GM18858 (cell line): ENCODE measurements around the gene RAD51B.
A peak's percentile ranks its signal among the peaks of the same experiment; 100 is the strongest.
"Not testable (repeated sequence)": the region's sequence is repeated elsewhere in the genome, so short reads cannot be mapped to it uniquely, and the experiment has no call there.

Experiments
- ATAC-seq: cut with Tn5 transposase; IDR thresholded peaks from one replicate; pipeline ENCODE4 v1.9.1; 2021; ENCODE audit not compliant: unreplicated experiment

Gene RAD51B

DNA sequence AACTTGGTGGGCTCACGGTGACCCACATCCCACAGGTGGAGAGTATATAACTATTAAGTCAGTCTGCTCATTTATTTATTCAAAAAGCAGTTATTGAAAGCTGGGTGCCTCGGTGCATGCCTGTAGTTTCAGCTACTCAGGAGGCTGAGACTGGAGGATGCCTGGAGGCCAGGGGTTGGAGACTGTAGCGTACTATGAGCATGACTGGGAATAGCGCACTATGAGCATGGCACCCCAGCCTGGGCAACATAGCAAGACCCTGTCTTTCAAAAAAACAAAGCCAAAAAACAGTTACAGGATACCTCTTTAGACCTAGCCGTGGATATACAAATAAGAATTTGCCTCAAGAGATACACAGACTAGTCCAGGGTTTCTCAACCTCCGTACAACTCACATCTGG, 833.5 kb downstream of the RAD51B start:
- no peak for ATAC-seq

DNA sequence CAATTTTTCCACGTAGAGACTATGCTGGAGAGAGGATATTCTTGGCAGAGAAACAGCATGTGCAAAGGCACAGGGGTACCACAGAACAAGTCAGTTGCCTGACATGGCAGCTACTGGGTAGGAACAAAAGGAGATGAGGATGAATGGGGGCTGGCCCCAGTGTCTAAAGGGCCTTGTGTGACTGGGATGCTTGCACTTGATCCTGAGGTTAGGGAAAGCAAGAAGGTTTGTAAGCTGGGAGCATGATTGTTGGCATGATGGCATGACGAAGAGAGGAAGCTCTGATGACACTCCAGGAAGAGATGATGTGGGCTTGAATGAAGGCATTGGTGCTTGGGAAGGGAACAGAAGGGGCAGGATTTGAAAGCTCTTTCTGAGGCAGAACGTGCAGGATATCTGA, 834.2 kb downstream of the RAD51B start:
- ATAC-seq = no peak

DNA sequence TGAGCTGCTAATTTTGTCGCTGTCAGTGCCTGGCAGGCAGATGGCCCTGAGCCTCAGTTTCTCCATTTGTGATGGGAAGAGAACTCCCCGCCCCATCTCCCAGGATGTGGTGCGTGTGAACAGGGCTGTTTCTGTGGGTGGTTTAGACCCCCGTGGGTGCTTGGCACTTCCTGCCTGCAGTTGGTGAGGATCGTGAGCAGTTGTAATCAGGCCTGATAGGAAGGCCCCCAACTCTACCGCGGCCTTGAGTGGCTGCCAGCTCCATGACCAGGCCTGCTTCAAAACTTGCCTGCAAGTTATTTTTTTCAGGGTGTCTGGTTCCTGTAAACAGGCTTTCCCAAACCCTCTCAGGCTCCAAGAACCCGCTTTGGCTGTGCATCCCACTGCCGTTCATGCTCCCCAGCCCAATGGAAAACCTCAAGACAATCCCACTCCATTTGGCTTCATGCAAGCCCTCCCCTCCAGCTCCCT, 834.9 kb downstream of the RAD51B start:
- ATAC-seq = no peak

DNA sequence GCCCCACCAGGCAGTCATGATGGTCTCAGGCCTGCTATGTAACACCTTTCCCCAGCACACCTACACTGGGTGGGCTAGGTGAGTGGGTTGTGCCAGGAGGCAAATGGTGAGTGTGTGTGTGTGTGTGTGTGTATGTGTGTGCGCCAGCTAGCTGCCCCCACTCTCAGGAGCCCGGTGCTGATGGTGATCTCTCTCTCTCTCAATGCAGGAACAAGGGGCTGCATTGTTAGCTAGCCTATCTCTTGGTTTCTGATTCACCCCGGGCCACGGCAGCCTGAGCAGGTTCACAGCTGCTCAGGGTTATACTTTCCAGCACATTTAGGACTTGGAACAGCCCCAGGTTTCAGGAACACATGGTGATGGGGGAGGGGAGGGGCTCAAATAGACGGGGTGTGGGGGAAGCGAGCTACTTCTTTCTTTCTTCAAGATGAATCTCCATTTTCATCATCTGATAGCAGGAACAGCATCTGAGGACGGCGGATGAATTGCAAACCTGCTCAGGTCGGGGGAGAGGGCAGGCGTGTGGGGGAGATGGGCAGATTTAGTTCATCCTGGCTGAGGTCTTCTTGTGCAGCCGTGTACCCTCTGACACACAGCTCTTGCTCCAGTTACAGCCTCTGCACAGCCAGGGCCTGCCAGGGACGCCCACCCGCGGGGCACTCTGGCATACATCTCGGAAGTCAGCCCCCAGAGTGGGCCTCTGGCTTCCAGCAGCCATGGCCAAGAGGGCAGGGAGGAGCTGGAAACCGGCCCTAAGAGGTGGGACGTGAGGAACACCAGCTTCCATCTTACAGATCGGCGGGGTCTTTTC, 835.6 kb downstream of the RAD51B start:
- ATAC-seq = no peak

DNA sequence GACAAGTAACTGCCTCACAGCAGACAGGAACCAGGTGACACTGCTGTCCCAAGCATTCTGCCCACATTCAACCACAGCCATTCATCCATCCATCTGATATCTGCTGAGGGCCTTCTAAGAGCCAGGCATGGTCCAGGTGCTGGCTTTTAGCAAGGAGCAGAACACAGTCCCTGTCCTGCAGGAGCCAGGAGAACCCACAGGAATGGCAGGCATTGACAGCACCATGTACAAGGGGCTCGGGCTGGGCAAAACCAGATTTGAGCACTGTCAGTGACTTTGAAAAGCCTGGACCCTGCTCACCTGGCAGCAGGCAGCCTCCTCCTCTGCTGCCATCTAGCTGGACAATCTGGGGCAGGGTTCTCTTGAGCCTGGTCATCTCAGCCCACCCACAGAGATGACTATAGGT, 836.3 kb downstream of the RAD51B start:
- no peak for ATAC-seq

DNA sequence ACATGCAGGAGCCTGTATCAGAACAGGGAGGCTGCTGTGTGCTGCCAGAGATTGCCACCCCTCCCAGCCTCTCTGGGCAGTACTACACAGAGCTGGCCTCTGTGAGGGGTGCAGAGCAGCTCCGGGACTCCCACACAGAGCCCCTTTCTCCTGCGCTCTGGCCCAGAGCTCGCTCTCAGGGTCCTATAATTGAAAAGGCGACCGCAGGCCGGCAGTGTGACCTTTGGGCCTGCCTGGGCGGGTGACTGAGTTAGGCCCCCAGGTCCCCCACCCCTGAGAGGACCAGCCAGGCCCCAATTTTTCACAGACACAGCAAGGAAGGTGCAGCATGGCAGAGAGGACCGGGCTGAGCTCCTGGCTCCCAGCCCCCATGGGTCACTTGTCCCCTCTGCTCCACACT, 836.9 kb downstream of the RAD51B start:
- no peak for ATAC-seq

DNA sequence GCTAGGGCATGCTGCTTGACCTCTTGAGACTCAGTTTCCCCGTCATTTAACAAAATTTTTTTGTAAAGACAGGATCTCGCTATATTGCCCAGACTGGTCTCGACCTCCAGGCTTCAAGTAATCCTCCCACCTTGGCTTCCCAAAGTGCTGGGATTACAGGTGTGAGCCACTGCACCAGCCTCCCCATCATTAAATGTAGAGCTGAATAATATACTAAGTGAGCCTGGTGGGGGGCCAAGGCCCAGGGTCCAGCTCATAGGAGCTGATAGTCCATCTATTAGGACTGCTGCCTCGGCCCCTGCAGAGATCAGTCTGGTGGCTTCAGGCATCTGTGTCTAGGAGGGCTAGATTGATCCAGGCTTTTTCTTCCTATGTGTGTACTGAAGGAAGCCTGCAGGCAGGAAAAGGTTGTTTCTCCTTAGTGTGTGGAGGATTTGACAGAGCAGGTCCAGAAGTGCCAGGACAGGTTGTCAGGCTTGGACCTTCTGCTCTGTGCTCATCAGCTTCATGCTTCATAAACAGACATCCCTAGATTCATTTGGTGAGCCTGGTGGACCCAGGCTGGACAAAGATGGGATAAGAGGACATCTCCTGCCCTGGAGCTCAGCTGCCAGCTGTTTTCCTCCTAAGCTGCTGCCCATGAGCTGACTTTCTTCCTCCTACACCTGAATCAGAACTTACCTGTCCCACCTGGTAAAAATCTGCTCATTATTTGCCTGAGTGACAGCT, 837.9 kb downstream of the RAD51B start:
- ATAC-seq = no peak

DNA sequence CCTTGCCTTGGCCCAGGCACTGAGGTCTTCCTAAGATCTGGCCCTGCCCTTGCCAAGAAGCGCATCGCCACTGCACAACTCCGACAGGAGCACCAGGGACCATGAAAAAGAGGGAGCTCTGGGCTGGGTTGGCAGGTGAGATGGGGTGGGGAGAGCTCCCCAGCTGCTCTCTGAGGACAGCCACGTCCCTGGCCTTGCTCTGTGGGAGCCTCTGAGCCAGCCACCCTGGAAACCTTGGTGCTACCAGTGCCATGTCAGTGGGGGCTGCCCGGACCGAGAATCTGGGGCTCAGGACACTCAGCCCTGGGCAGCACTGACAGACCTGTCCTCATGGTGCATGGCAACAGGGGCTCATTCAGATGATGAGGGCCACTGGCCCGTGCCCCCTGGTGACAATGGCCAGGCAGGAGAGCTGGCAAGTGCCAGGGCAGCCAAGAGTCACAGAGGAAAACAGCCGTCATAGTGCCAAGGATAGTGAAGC, 838.5 kb downstream of the RAD51B start:
- ATAC-seq = no peak

DNA sequence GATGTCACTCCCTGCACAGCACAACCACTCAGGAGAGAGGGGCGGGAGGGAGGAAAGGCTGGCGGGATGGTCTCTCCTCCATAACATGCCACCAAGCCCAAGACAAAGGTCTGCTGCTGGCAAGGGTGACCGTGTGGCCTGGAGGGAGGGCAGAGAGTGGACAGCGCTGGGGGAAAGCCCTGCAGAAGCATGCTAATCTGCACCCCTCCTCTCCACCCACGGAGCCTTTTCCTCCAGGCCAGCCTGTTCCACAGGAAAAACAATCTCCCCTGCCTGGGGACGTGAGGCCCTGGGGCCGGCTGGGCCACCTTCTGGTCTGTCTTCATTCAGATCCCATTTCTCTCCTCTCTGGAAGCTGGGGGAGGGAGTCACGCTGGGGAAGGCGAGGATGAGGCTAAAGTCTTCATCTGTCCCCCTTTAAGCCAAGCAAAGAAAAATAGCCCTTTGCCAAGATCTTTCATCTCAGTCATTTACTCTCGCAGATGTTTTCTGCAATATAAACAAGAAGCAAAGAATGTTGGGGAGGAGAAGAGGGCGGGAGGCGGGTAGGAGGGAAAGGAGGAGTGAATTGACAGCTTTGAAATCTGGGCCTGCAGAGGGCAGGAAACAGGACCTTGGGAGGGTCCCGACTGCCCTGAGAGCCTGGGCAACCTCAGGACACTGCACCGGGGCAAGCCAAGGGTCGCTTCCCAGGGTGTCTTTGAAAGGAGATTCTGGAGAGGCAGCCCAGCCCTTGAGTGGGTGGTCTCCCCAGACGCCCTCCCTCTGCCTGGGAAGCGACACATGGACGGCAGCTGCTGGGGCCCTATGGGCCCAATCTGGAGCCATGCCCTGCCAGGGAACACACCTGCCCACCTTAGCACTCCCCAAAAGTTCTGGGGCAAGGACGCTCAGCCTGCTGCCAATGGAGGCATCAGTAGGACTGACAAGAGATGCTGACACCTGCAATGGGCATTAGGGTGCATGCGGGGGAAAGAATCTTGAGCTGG, 839.7 kb downstream of the RAD51B start:
- no peak for ATAC-seq

DNA sequence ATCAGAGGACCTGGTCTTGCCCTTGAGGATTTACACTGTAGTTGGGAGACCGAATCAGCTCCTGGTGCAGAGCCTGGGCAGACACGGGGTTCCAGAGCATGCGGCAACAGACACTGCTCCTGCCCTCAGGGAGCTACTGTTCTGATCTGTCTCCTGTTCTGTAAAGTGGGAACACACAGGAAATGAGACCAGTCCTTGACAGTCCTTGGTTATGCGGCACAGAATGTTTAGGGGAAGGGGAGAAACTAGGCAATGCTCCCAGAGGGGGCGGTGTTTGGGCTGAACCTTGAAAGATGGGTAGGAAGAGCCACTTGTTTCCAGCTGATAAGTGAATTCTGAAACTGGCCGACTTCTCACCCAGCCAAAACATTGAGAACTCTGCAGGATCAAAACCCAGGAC, 840.9 kb downstream of the RAD51B start:
- no peak for ATAC-seq

DNA sequence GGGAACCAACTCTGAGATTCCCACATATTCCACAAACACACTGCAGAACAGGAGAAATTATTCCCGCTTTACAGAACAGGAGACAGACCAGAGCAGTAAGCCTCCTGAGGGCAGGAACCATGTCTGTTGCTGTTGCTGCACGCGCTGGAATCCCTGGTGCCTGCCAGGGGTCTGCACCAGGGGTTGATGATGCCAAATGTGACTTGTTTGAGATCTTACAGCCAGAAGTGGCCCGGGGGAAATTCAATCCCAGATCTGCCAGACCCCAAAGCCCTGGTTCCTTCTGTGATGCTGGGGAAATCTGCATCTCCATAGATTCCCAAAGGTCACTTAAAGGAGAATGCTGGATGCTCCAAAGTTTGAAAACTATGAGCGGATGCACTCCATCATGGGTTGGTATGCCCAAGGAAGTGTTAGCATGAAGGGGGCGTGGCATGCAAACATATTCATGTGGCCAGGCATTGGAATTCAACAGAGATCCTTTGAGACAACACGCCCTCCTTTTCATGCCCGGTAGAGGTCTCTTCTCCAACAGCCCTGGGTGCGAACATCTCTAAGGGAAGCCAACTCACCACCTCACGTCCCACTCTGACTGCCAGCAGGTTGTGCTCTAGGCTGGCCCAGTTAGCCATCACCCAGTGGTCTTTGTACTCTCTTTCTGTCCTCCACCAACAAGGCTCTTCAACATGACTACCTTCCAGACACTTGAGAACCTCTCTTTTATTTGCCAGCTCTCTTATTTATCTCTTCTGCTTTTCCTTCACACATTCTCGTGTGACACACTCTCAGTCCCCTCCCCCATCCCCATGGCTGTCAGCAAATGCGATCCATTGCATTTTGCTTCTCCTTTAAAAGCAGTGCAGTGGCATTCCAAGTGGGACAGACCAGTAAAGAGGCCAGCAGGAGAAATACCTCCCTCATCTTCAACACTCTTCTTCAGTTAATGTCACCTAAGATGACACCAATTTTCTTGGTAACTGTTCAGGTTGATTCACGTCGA, 841.9 kb downstream of the RAD51B start:
- ATAC-seq = no peak

DNA sequence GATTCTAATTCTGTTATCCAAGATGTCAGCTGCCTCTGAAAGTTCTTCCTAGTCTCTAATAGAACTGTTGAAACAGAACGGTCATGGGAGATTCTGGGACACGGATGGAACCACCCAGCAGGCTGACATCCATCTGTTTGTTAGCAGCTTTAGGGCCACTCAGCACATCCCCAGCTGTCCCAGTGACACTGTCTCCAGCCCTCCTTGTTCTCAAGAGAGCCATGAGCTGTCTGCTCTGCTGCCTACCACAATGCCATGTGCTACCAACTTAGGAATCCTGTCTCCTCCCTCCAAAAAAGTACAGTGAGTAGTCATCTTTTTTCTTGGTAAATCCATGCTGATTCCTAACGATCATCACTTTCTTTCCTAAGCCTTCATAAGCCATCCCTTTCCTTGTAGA, 842.8 kb downstream of the RAD51B start:
- no peak for ATAC-seq

DNA sequence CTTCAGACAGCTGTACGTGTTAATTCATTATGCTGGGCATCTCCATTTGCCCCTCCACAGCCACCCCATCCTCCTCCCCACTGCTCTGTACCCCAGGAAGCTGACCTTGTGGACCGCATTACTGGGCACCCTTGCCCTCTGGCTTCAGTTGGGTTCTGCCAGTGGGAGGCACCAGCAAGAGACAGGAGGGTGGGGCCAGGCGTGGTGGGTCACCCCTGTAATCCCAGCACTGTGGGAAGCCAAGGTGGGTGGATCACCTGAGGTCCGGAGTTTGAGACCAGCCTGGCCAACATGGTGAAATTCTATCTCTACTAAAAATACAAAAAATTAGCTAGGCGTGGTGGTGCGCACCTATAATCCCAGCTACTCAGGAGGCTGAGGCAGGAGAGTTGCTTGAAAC, 843.2 kb downstream of the RAD51B start:
- ATAC-seq = not testable (repeated sequence)

DNA sequence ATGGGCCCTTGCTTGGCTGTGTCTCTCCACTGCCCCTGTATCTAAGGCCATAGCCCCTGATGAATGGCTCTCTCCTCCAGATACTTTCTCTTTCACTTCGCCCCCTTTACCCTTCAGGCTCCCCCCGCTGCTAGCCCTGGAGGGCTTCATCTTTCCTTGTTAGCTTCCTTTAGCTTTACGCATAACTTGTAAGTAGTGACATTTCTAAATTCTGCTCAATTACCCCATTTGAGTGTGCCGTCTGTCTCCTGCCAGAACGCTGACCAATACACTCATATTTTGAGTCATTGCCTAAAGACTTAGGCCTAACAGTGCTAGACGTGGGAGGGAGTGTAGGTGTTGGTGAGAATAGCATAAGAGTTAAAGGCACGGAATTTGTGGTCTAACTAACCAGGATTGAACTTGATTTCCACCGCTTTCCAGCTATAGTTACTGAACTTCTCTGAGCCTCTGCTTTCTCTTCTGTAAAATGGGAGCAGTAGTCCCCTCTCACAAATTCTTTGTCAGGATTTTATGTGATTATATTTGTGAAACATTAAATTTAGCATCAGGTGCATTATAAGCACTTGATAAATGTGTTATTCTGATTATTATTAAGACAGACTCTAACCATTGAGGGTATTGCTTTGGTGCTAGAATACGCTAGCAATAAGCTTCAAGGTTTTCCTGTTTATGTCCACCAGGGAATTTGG, 844.0 kb downstream of the RAD51B start:
- ATAC-seq = peak; percentile 77

DNA sequence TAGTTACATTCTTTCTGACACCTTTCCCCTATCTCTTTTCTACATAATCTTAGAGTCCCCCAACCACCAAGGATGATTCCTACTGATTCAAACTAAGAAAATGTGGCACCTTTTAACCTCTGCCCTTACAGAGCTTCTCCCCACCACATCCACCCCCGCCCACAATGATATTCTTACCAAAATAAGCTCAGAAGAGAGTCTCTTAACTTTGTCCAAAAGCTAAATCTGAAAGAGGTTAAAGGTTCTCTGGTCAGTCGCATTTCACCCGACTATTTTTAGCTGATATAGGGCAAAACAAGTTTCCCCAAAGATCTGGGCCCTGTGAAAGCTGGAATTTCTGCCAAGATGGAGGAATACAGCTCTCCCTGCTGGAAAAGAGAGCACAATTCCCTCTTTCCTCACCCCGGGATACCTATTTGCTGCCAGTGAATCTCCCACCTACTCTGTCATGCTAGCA, 844.7 kb downstream of the RAD51B start:
- no peak for ATAC-seq

DNA sequence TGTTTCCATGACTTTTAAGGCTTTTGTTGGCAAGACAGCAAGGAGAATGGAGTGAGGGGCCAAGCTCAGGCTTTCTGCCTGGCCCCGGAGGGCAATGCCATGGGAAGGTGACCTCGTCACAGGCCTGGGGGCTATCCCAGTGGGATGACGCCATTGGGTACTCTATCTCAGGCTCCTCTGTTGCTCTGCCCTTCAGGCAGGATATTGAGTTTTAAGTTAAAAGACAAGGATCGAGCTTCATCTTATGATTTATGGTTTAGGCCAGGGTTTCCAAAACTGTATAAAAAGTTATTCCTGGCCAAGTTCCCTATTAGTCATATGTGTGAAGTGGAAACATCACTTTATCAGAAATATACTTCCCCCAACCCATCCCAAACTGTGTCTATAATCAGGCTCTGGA, 845.6 kb downstream of the RAD51B start:
- ATAC-seq = no peak

DNA sequence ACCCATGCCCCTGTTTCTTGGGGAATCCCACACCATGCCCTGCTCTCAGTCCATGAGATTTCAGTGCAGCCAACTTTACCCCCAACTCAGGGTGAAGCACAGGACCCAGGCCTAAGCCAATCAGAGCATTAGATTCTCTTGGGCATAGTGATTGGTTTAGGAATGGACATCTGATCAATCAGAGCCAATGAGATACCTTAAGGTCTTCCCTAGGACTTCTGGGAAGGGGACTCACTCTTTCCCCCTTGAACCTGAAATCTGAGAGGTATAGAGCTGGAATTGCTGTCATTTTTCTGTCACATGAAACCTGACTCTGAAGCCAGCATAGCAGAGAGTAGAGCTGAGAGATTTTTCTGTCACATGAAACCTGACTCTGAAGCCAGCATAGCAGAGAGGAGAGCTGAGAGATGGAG, 846.2 kb downstream of the RAD51B start:
- no peak for ATAC-seq

DNA sequence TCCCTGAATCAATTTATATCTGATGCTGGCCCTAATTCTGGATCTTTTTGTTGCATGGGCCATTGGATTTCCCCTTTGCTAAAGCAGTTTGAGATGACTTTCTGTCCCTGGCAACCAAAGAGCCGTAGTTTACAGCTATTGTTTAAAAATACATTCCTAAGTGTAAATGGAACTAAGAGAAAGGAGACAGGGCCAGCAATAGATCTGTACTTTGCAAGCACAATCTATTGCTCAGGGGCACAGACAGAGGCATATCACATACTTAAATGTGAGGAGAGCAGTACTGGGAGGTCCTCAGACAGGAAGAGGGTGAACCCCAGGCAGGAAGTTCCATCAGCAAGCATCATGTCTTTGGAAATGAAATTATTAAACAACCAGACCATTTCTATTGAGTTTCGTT, 846.7 kb downstream of the RAD51B start:
- no peak for ATAC-seq

DNA sequence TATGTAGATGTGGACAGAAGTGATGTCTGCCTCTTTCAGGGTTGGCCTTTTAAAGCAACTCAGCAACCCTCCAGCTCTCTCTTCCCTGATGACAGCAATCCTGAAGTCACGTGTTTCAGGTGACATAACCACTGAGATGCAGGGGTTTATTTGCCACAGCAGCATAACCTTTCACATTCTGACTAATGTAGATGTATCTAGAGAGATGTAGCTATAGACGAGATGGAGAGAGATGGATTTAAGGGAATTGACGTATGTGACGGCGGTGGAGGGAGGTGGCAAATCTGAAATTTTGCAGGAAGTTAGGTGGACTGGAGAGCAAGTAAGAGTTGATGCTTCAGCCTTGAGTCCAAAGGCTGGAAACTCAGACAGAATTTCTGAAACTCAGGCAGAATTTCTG, 847.3 kb downstream of the RAD51B start:
- ATAC-seq = no peak
